Measurements from ENCODE around the gene TNS1. TPM values are rescaled to one million over a fixed set of nuclear protein-coding genes. Genes with fewer than 3 reads are reported as not detected.
A peak's percentile ranks its signal among the peaks of the same experiment; 100 is the strongest.

The TNS1 gene
- total RNA-seq, 6 experiments from 2014 or later, result 113 to 139 (median 126) TPM

DNA sequence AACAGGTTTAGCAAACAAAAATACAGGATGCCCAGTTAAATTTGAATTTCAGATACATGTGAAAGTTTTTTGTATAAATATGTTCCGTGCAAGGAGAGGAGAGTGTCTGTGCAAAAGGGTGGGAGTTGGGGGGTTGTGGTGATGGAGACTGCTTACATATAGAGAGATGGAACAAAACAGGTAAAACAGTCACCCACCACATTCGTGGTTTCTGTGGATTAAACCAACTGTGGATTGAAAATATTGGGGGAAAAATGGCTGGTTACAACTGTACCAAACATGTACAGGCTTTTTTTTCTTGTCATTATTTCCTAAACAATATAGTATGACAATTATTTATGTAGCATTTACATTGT is 245.7 kb downstream of the TNS1 start:
- peaks cover 7% of the 10 kb centered on the region for H3K9me3 Mint-ChIP-seq
- H3K27ac Mint-ChIP-seq, result no peak overlapping the region
- no peaks in the 10 kb centered on the region; the same call in 1 of the 2 replicates for H3K4me1 Mint-ChIP-seq (ENCODE audit: low read depth)
- DNase-seq, result no peak
- H3K36me3 Mint-ChIP-seq (ENCODE audit: low read depth), result peaks cover 19% of the 10 kb centered on the region
- no peak overlapping the region for H3K4me3 Mint-ChIP-seq
- no peaks in the 10 kb centered on the region; the same call in 1 of the 2 replicates for H3K27me3 Mint-ChIP-seq (ENCODE audit: insufficient read depth)
- TF ChIP-seq, protein P1, sequence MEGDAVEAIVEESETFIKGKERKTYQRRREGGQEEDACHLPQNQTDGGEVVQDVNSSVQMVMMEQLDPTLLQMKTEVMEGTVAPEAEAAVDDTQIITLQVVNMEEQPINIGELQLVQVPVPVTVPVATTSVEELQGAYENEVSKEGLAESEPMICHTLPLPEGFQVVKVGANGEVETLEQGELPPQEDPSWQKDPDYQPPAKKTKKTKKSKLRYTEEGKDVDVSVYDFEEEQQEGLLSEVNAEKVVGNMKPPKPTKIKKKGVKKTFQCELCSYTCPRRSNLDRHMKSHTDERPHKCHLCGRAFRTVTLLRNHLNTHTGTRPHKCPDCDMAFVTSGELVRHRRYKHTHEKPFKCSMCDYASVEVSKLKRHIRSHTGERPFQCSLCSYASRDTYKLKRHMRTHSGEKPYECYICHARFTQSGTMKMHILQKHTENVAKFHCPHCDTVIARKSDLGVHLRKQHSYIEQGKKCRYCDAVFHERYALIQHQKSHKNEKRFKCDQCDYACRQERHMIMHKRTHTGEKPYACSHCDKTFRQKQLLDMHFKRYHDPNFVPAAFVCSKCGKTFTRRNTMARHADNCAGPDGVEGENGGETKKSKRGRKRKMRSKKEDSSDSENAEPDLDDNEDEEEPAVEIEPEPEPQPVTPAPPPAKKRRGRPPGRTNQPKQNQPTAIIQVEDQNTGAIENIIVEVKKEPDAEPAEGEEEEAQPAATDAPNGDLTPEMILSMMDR (IDR thresholded peaks at IDR 0.05), result no peak

DNA sequence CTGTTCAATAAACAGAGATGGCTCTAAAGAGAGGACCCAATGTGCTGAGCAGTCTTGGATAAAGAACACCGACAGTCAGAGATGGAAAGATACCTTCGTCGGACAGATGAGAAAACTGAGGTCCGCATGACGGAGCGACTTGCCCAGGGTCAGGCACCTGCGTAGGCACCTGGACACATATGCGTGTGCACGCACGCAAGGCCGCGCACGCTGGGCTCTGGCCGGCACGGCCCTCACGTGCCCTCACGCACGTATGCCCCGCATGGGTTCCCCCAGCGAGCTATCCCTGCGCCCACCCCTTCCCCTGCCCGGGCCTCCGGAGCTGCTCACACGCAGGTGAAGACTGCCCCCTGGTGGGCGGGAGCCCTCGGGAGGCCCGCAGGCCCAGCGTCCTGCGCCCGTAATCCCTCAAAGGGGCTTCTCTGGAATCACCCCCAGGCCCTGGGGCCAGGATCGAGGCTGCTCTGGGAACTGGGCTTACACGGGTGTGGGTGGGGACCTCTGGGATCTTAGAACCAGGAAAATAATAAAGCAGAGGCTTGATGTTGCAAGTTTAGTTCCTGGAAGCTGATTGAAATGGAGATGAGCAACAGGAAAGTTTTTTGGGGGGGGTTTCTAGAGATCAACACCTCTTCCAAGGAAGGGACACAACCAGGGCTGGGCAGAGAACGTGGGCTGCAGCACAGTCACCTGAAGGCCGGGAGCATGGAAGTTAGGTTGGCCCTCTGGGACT is 246.3 kb downstream of the TNS1 start:
- TF ChIP-seq, protein P1 (IDR thresholded peaks at IDR 0.05), result peak; percentile 97
- Mint-ChIP-seq H3K9me3 (peaks cover 2% of the 10 kb centered on the region), H3K27me3 (ENCODE audit: insufficient read depth) (no peaks in the 10 kb centered on the region; the same call in 1 of the 2 replicates), H3K4me1 (ENCODE audit: low read depth) (no peaks in the 10 kb centered on the region; the same call in 1 of the 2 replicates), H3K27ac (no peak overlapping the region), H3K4me3 (no peak overlapping the region), H3K36me3 (ENCODE audit: low read depth) (peaks cover 14% of the 10 kb centered on the region)
- no peak for DNase-seq

DNA sequence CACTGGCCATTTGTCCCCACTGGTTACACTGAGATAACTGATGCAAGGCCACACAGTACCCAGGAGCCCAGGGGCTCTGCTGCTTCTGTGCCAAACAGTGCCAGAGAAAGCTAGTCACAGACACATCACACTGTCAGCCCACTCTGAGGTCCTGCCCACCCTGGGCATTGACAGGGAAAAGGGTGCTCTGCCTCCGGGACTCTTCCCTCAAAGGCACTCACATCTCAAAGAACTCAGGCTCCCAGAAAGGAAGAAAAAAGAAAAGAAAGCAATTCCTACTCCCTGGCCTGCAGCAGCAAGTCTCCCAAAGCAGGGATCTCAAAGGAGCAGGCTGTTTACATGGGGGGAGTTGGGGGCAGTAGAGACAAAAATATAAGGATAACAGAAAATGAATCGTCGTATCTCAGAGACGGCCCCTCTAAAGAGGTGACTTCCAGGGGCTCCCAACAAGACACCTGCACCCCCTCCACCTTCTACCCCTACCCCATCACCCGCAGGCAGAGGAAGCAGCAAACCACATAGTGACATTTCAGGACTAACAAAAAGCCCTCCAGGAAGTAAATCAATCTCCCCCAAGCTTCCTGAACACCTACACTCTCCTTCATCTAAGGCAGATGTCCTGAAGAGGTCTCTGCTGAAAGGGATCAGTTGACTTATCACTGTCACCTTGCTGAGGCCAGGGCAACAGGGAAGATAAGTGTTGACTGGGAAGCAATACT is 247.6 kb downstream of the TNS1 start:
- no peak overlapping the region for H3K27ac Mint-ChIP-seq
- H3K27me3 Mint-ChIP-seq (ENCODE audit: insufficient read depth), result no peaks in the 10 kb centered on the region; the same call in 1 of the 2 replicates
- no peak for DNase-seq
- TF ChIP-seq, protein P1 (IDR thresholded peaks at IDR 0.05), result no peak
- H3K9me3 Mint-ChIP-seq, result no peaks in the 10 kb centered on the region
- H3K4me1 Mint-ChIP-seq (ENCODE audit: low read depth), result no peaks in the 10 kb centered on the region; the same call in 1 of the 2 replicates
- H3K4me3 Mint-ChIP-seq, result no peak overlapping the region; the same call in 1 of the 2 replicates
- peaks cover 3% of the 10 kb centered on the region; the same call in 1 of the 2 replicates for H3K36me3 Mint-ChIP-seq (ENCODE audit: low read depth)

DNA sequence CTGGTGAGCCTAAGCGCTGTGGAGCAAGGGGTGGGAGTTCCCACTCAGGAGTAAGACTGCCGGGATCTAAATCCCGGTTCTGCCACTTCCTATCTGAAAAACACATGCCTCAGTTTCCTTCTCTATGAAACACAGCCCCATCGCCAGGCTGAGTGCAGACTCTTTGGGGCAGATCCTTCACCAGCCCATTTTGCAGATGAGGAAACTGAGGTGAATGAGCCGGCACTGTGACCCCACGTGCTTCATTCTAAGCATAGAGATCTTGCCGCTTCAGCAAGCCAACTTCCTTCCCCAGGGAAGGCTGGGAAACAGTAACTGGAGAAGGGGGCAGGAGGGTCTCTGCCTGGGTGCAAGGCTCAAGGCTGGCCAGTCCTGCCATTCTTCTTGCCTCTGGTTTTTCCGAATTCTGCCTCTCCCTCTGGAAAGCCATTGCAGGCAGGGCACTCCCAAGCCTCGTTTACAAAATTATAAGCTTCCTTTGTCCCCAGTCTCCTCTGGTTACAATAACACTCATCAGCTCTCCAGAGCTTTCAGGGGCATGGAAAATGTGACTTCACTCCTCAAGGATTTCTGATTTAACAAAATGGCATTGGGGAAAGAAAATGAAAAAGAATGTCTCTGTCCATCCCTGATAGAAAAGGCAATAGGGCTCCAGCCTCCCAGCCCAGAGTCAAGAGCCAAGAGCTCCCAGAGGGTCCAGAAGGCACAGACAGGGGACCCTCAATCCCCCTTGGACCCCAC is 249.2 kb downstream of the TNS1 start:
- no peaks in the 10 kb centered on the region; the same call in 1 of the 2 replicates for H3K27me3 Mint-ChIP-seq (ENCODE audit: insufficient read depth)

More for the DNA sequence above, 249.2 kb downstream of the TNS1 start:
- no peaks in the 10 kb centered on the region for H3K36me3 Mint-ChIP-seq (ENCODE audit: low read depth)
- no peak overlapping the region for H3K4me3 Mint-ChIP-seq
- H3K27ac Mint-ChIP-seq, result no peak overlapping the region
- TF ChIP-seq, protein P1 (IDR thresholded peaks at IDR 0.05), result no peak
- no peaks in the 10 kb centered on the region for H3K9me3 Mint-ChIP-seq
- DNase-seq, result no peak
- no peaks in the 10 kb centered on the region; the same call in 1 of the 2 replicates for H3K4me1 Mint-ChIP-seq (ENCODE audit: low read depth)

All from HFFc6 (cell line).